ENCODE measurements around the gene P4HB.

P4HB gene

DNA sequence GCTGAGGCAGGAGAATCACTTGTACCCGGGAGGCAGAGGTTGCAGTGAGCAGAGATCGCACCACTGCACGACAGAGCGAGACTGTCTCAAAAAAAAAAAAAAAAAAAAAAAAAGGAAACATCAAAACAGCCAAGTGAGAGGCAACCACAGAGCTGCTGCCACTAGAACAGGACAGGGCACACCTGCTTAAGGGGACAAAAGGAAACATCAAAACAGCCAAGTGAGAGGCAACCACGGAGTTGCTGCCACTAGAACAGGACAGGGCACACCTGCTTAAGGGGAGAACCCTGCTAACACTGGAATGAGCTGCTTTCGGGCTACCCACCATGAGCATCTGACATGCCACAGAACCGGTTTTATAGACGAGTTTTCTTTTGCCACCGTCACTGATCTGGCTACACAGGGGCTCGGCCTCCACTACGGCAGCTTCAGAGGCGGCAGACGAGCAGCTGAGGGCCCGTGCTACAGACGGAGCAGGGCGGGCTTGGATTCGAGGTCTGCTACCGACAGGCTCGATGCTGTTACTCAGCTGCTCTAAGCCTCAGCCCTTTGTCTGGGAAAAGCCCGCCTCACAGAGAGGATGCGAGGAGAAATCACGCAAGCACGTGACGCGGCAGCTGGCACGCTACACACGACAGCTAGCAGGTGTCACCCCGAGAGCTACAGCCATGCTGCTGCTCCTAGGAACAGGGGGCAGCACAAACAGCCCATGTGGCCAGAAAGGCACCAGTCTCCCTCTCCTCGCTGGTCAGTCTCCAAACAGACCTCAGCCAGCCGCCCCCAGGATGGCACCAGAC lies 2.0 kb downstream of the P4HB start:
- Histone ChIP-seq H2AFZ (ENCODE audit: low read length) (no peak overlapping the region), H3K36me3 (replicated peaks; ENCODE audit: insufficient read depth, low read length) (peaks cover 19% of the 10 kb centered on the region), H3K27me3 (replicated peaks; ENCODE audit: insufficient read depth, low read length) (no peaks in the 10 kb centered on the region), H3K9me3 (replicated peaks; ENCODE audit: insufficient read depth, low read length) (no peaks in the 10 kb centered on the region), H3K27ac (ENCODE audit: low read length) (no peak overlapping the region), H3F3A (ENCODE audit: insufficient read depth, low read length) (peaks cover 23% of the 10 kb centered on the region; the same call in 1 of the 2 replicates), H3K79me2 (ENCODE audit: low read length) (peaks cover 89% of the 10 kb centered on the region), H3K4me1 (ENCODE audit: low read length) (peaks cover 14% of the 10 kb centered on the region), H3K4me3 (ENCODE audit: low read length) (peak overlapping the region; percentile 97), H3K4me2 (ENCODE audit: low read depth, low read length) (peak overlapping the region; percentile 54), H3K9me2 (replicated peaks; ENCODE audit: insufficient read depth, low read length) (no peaks in the 10 kb centered on the region), H3K9ac (ENCODE audit: low read length) (peak overlapping the region; percentile 99; the same call in 1 of the 2 replicates), H4K20me1 (ENCODE audit: insufficient read depth, low read length) (peaks cover 3% of the 10 kb centered on the region; the same call in 1 of the 2 replicates)
- peak; percentile 6 for DNase-seq
- TF ChIP-seq EZH2phosphoT487 (IDR thresholded peaks at IDR 0.05; ENCODE audit: low read length) (no peak), EZH2 (optimal IDR thresholded peaks at IDR 0.05; ENCODE audit: low read depth, low read length) (no peak)
- TF ChIP-seq, protein P1, sequence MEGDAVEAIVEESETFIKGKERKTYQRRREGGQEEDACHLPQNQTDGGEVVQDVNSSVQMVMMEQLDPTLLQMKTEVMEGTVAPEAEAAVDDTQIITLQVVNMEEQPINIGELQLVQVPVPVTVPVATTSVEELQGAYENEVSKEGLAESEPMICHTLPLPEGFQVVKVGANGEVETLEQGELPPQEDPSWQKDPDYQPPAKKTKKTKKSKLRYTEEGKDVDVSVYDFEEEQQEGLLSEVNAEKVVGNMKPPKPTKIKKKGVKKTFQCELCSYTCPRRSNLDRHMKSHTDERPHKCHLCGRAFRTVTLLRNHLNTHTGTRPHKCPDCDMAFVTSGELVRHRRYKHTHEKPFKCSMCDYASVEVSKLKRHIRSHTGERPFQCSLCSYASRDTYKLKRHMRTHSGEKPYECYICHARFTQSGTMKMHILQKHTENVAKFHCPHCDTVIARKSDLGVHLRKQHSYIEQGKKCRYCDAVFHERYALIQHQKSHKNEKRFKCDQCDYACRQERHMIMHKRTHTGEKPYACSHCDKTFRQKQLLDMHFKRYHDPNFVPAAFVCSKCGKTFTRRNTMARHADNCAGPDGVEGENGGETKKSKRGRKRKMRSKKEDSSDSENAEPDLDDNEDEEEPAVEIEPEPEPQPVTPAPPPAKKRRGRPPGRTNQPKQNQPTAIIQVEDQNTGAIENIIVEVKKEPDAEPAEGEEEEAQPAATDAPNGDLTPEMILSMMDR (IDR thresholded peaks at IDR 0.05; ENCODE audit: low read length), result no peak

DNA sequence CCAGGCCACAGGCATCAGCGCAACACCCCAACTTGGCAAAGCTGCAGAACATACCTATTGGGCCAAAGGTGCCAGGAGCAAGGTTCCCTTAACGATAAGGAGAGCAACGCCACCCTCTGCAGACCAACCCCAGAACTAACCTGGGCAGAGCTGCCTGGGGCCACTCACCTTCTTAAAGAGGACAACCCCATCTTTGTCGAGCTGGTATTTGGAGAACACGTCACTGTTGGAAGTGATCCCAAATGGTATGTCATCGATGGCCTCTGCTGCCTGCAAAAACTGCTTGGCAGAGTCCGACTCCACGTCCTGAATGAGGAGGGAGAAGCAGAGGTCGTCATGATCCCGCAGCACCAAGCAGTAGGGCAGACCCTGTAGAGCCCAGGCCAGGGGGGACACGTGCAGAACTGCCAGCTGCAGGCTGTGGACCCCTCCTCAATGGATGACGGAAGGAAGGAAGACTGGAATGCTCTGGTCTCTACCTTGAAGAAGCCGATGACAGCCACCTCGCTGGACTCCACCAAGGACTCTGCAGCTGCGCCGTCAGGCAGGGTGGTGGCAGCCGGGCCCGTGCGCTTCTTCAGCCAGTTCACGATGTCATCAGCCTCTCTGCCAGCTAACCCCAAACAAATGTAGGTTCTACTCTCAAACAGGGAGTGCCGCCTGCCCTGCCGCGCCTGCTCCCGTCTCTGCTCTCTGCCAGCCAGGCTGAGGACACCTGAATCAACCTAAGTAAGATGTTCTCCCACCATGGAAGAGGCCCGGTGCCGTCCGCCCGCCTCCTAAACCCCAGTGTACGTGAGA lies 5.2 kb downstream of the P4HB start:
- H2AFZ ChIP-seq (ENCODE audit: low read length), result no peak overlapping the region
- peak; percentile 5 for DNase-seq

DNA sequence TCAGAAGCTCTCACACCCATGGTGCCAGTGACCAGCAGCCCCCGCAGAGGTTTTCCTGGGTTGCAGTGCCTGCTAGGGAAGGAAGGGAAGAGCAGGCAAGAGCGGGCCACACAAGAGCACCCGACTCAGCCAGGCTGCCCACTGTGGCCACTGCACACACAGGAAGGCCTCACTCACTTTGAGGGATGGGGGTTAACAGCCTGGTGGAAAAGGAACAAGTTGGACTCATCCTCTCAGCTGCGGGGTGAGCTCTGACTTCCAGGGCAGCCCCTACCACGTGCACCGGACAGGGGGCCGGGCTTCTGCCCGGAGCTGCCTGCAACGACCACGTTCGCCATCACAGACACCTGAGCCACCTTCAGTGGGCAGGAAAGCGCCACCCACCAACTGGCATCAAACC lies 8.1 kb downstream of the P4HB start:
- H3K9me2 ChIP-seq (replicated peaks; ENCODE audit: insufficient read depth, low read length), result no peaks in the 10 kb centered on the region
- H3K4me1 ChIP-seq (ENCODE audit: low read length), result no peaks in the 10 kb centered on the region
- no peak overlapping the region for H3K27ac ChIP-seq (ENCODE audit: low read length)
- H3K9me3 ChIP-seq (replicated peaks; ENCODE audit: insufficient read depth, low read length), result no peaks in the 10 kb centered on the region
- H3K36me3 ChIP-seq (replicated peaks; ENCODE audit: insufficient read depth, low read length), result peaks cover 21% of the 10 kb centered on the region
- peaks cover 60% of the 10 kb centered on the region for H3K79me2 ChIP-seq (ENCODE audit: low read length)
- H3K4me2 ChIP-seq (ENCODE audit: low read depth, low read length), result no peak overlapping the region
- no peaks in the 10 kb centered on the region for H4K20me1 ChIP-seq (ENCODE audit: insufficient read depth, low read length)
- TF ChIP-seq, protein P1 (IDR thresholded peaks at IDR 0.05; ENCODE audit: low read length), result no peak
- TF ChIP-seq EZH2phosphoT487 (IDR thresholded peaks at IDR 0.05; ENCODE audit: low read length) (no peak), EZH2 (optimal IDR thresholded peaks at IDR 0.05; ENCODE audit: low read depth, low read length) (no peak)
- H3K9ac ChIP-seq (ENCODE audit: low read length), result no peak overlapping the region
- H3K4me3 ChIP-seq (ENCODE audit: low read length), result no peak overlapping the region
- H2AFZ ChIP-seq (ENCODE audit: low read length), result no peak overlapping the region
- no peaks in the 10 kb centered on the region for H3K27me3 ChIP-seq (replicated peaks; ENCODE audit: insufficient read depth, low read length)
- peaks cover 6% of the 10 kb centered on the region; the same call in 1 of the 2 replicates for H3F3A ChIP-seq (ENCODE audit: insufficient read depth, low read length)
- DNase-seq, result peak; percentile 2

More for the DNA sequence above, 5.2 kb downstream of the P4HB start:
- Histone ChIP-seq H3K79me2 (ENCODE audit: low read length) (peaks cover 88% of the 10 kb centered on the region), H3K9ac (ENCODE audit: low read length) (no peak overlapping the region), H4K20me1 (ENCODE audit: insufficient read depth, low read length) (peaks cover 3% of the 10 kb centered on the region; the same call in 1 of the 2 replicates), H3K36me3 (replicated peaks; ENCODE audit: insufficient read depth, low read length) (peaks cover 22% of the 10 kb centered on the region), H3K9me2 (replicated peaks; ENCODE audit: insufficient read depth, low read length) (no peaks in the 10 kb centered on the region), H3K4me1 (ENCODE audit: low read length) (peaks cover 11% of the 10 kb centered on the region), H3K4me2 (ENCODE audit: low read depth, low read length) (no peak overlapping the region), H3K27ac (ENCODE audit: low read length) (no peak overlapping the region), H3K9me3 (replicated peaks; ENCODE audit: insufficient read depth, low read length) (no peaks in the 10 kb centered on the region), H3K27me3 (replicated peaks; ENCODE audit: insufficient read depth, low read length) (no peaks in the 10 kb centered on the region), H3K4me3 (ENCODE audit: low read length) (no peak overlapping the region), H3F3A (ENCODE audit: insufficient read depth, low read length) (peaks cover 4% of the 10 kb centered on the region; the same call in 1 of the 2 replicates)
- TF ChIP-seq, protein P1 (IDR thresholded peaks at IDR 0.05; ENCODE audit: low read length), result no peak
- TF ChIP-seq EZH2 (optimal IDR thresholded peaks at IDR 0.05; ENCODE audit: low read depth, low read length), result no peak
- no peak for TF ChIP-seq EZH2phosphoT487 (IDR thresholded peaks at IDR 0.05; ENCODE audit: low read length)
